ENCODE data around the gene CACNG7.
A peak's percentile ranks its signal among the peaks of the same experiment; 100 is the strongest.
"Not testable (repeated sequence)": the region's sequence is repeated elsewhere in the genome, so short reads cannot be mapped to it uniquely, and the experiment has no call there.

Gene CACNG7, protein sequence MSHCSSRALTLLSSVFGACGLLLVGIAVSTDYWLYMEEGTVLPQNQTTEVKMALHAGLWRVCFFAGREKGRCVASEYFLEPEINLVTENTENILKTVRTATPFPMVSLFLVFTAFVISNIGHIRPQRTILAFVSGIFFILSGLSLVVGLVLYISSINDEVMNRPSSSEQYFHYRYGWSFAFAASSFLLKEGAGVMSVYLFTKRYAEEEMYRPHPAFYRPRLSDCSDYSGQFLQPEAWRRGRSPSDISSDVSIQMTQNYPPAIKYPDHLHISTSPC

GRCh38 chr19:53908935-53909415 is at the start of gene CACNG7:
Gene CACNG7, plus strand, starts transcription at chr19:53909278. Its CDS starts 3,554 bp downstream, at chr19:53912832.
- DNase-seq (ENCODE audit: low read depth) = no peak

DNA sequence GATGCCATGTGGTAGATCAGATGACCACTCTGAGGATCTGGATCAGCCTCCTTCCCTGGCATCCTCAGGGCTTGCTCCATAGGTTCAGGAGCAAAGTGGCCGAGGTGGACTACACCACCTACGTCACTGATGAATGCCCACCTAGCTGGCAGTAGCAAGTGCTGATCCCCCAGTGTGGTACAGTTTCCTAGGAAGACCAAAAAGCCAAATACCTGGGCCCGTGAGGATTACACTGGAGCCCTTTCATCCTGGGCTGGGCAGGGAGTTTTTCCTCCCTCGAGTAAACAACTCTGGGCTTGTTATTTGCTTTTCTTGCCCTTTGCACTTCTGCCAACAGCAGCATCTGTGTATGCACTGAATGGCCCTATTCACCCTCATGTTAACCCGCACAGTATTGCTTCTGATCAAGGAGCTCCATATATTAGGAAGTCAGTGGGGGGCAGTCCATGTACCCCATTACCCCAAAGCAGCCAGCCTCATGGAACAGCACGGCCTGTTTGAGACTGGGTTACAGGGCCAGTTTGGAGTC is 44.7 kb upstream of the CACNG7 start:
- DNase-seq (ENCODE audit: low read depth) = no peak

DNA sequence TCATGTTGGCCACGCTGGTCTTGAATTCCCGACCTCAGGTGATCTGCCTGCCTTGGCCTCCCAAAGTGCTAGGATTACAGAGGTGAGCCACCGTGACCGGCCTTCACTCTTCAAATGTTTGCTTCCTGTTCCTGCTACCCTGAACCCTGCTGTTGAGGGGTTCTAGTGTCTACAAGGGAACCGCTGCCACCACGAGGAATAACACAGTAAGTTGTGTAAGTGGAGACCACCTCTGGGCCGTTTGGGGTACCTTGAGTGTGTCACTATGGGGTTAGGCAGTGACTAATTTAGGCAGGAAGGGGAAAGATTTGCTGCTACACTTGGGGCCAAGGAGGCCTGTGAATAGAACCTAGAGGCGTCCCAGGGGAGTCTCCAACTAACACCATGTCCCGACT is 43.6 kb upstream of the CACNG7 start:
- no peak for DNase-seq (ENCODE audit: low read depth)

GRCh38 chr19:53865918-53866864 is 42.9 kb upstream of the CACNG7 start:
- DNase-seq (ENCODE audit: low read depth) = peak; percentile 50

GRCh38 chr19:53866865-53867224 is 42.2 kb upstream of the CACNG7 start:
- DNase-seq (ENCODE audit: low read depth) = no peak

DNA sequence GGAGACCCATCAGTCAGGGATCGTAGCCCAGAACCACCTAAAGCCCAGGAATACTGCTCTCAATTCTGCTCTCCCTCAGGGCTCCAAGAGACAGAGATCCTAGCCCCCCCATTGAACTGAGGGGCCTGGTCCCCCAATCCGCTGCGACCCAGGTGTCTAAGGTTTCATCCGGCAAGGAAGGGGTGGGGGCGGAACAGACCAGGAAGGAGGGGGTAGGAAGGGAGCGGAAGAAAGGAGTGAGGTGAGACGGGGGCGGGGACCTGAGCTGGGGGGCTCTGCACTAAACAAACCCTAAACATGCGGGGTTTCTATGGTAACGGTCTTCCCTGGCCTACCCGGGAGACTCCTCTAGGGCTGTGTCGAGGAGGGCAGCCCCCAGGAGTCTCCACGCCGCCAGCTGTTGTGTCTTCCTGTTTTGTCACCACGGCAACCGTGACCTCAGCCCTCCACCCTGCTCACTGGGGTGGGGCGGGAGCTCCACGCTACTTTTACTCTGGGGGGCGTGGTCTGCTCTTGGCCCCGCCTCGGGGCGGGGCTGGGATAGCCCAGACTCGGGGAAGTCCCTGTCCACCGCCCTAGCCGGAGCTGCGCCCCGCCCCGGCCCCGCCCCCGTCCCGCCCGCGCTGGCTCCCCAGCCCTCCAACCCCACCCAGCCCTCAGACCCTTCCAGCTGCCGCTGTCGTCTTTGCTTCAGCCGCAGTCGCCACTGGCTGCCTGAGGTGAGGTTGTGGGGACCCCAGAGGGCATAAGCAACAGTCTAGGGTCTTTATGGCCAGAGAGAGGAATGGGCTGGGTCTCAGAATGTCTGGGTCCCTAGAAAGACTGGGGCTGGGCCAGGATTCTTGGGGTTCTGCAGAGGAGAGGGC is 41.6 kb upstream of the CACNG7 start, which contains the start of gene MYADM:
Gene MYADM, plus strand, starts transcription at position 659 of the 866 bp plus-strand sequence. CDS start 5,647 bp downstream, outside the sequence.
- peak; percentile 100 for DNase-seq (ENCODE audit: low read depth)

DNA sequence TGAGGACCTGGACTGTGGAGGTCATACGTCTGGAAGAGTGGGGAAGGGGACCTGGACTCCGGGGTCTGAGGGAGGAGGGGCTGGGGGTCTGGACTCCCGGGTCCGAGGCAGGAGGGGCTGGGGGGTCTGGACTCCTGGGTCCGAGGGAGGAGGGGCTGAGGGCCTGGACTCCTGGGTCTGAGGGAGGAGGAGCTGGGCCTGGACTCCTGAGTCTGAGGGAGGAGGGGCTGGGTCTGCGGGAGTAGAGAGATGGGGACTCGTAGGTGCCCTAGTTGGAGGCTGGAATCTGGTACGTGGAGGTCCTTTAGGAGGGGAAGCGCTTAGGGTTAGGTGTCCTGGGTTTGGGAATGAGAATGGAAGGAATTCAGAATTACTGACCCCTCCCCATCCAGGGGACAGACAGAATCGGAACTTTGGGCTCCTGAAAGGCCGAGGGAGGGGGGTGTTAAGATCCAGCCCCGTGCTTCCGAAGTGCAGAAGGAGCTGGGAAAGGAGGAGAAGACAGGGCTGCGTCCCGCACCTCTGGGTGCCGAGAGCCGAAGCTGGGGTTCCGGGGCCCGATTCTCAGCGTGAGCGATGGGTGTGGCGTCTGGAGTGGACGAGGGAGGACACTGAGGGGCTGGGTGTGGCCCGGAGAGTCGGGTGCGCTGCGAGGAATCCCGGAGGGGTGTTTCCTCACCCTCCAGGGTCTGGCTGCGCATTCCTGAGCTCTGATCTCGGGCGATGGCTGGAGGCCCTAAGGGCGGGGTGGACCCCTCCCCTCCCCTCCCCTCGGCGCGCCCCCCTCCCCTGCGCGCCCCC is 40.8 kb upstream of the CACNG7 start:
- DNase-seq (ENCODE audit: low read depth) = no peak

- DNase-seq (ENCODE audit: low read depth) = peak; percentile 77
Measured at GRCh38 chr19:53868892-53869804, 39.9 kb upstream of the CACNG7 start.

- DNase-seq (ENCODE audit: low read depth) = not testable (repeated sequence)
Measured at GRCh38 chr19:53869805-53870484, 39.1 kb upstream of the CACNG7 start.

GRCh38 chr19:53870485-53870844 is 38.6 kb upstream of the CACNG7 start:
- DNase-seq (ENCODE audit: low read depth) = no peak

GRCh38 chr19:53871454-53871853 is 37.6 kb upstream of the CACNG7 start:
- DNase-seq (ENCODE audit: low read depth) = no peak

GRCh38 chr19:53872762-53873161 is 36.3 kb upstream of the CACNG7 start:
- no peak for DNase-seq (ENCODE audit: low read depth)

GRCh38 chr19:53873773-53874605 is 35.1 kb upstream of the CACNG7 start:
- DNase-seq (ENCODE audit: low read depth) = no peak

DNA sequence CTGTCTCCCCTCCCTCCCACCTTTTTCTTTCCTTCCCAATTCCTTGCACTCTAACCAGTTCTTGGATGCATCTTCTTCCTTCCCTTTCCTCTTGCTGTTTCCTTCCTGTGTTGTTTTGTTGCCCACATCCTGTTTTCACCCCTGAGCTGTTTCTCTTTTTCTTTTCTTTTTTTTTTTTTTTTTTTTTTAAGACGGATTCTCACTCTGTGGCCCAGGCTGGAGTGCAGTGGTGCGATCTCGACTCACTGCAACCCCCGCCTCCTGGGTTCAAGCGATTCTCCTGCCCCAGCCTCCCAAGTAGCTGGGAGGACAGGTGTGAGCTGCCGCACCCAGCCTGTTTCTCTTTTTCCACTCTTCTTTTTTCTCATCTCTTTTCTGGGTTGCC is 34.5 kb upstream of the CACNG7 start:
- no peak for DNase-seq (ENCODE audit: low read depth)

GRCh38 chr19:53875602-53876325 is 33.3 kb upstream of the CACNG7 start:
- DNase-seq (ENCODE audit: low read depth) = no peak

GRCh38 chr19:53876651-53877224 is 32.3 kb upstream of the CACNG7 start:
- DNase-seq (ENCODE audit: low read depth) = no peak

GRCh38 chr19:53877361-53877766 is 31.7 kb upstream of the CACNG7 start:
- no peak for DNase-seq (ENCODE audit: low read depth)

All from activated T-helper 1 cell treated with Interleukin-2 at 50 U/mL for 16 hours (primary cell).